Fibroblast of skin of right biceps (primary cell): ENCODE measurements around the gene PRODH.
"Not testable (repeated sequence)": the region's sequence is repeated elsewhere in the genome, so short reads cannot be mapped to it uniquely, and the experiment has no call there.

Source experiments
- DNase-seq: peaks from one replicate; pipeline ENCODE4 v3.0.0-alpha.2; 2013

PRODH gene

DNA sequence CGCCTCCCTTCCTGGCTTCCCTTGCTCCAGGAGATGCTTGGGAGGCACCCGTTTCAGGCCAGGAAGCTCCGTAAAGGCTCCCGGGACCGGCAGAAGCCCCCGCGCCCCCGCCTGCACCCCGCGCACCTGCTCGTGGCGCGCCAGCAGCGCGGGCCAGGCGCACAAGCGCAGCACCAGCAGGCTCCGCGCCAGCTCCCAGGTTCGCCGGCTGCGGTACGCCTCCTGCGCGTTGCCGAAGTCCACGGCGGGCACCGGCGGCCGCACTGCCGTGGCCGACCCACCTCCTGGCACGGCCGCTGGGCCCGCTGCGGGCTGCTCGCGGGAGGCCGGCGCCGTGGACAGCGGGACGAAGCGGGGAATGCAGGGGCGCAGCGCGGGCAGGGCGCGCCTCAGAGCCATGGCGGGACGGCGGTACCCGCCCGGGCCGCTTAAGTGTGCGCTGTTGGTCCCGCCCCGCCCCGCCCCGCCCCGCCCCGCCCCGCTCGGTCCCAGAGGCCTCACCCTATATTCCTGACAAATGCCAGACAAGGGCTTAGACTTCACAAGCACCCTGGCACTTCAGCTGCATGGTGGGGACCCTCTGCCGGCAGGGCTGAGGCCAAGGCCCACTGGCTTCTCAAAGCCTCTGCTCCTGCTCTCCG, at the start of gene PRODH:
PRODH (minus strand) TSS at position 405 of the 641 bp plus-strand sequence; CDS start at position 399, 6 bp downstream.
- no peak for DNase-seq

DNA sequence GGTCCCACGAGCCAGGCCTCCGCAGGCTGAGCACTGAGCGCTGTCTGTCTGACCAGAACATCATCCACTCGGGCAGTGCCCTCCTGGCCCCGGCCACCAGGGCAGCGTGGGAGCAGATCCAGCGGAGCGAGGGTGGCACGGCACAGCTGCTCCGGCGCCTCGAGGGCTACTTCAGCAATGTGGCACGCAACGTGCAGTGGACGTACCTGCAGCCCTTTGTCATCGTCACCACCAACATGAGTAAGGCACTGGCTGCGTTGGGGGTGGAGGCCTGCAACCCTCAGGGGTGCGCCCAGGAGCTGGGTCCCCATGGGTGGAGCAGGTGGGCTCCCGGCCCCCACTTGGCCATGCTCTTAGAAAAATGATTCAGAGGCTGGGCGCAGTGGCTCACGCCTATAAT, 49.7 kb upstream of the PRODH start:
- no peak for DNase-seq

- DNase-seq: no peak
Measured at GRCh38 chr22:18984564-18984963, 48.5 kb upstream of the PRODH start.

DNA sequence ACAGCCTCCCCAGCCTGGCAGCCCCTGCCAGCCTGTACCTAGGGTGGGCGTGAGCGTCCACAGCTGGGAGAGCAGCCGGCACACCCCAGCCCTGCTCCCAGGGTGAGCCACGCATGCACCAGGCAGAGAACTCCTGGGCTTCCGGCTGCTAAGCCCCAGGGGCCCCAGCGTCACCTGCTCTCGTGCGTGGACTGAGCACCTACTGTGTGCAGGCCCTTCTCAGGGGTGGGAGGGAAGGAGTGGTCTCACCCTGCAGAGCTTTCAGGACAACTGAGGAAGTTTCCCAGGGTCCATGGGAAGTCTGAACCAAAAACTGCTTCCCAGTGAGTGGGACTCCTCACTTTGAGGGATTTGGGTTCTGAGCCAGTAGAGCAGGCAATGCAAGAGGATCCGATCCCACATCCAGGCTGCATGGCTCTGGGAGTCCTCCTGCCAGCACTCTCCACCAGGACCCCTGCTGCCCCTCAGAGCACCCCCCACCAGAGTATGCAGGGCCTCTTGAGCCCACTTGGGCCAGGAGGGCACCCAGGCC, 47.1 kb upstream of the PRODH start:
- no peak for DNase-seq

GRCh38 chr22:18980829-18981228, 44.7 kb upstream of the PRODH start:
- no peak for DNase-seq

- no peak for DNase-seq
Measured at GRCh38 chr22:18979957-18980356, 43.9 kb upstream of the PRODH start.

GRCh38 chr22:18978506-18978905, 42.4 kb upstream of the PRODH start:
- no peak for DNase-seq

- DNase-seq: no peak
Measured at GRCh38 chr22:18977824-18978425, 41.8 kb upstream of the PRODH start.

- DNase-seq: no peak
Measured at GRCh38 chr22:18976197-18976751, 40.2 kb upstream of the PRODH start.

DNA sequence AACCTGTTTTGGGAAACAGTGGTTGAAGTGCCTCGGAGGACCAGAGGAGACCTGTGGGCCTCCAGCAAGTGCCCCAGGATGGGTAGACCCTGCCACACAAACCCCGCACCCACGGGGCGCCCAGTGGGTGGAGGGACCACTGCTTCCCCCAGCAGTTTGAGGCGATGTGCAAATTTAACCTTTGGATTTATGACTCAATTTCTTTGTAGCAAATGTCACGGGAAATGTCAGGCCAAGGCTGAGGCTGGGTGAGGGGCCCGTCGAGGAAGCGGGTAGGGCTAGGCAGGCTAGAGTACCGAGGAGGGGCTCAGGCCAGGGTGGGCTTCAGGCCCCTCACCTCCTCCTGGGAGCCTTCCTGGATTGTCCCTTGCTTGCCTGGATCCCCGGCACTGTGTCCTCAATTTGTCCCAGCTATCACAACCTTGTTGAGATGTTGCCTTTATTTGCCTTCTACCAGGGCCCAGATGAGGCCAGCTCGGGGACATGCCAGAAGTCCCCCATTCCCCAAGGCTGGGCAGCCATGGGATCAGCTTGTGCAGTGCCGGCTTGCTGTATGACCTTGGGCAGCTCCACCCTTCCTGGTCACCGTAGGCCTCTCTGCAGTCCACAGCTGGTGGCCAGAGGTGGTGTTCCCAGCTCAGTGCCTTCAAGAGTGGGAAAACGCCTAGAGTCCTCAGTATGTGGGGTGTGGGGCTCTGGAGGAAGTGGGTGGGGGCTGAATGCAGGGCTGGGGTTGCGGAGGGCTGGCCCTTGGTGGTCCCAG, 39.5 kb upstream of the PRODH start:
- no peak for DNase-seq

DNA sequence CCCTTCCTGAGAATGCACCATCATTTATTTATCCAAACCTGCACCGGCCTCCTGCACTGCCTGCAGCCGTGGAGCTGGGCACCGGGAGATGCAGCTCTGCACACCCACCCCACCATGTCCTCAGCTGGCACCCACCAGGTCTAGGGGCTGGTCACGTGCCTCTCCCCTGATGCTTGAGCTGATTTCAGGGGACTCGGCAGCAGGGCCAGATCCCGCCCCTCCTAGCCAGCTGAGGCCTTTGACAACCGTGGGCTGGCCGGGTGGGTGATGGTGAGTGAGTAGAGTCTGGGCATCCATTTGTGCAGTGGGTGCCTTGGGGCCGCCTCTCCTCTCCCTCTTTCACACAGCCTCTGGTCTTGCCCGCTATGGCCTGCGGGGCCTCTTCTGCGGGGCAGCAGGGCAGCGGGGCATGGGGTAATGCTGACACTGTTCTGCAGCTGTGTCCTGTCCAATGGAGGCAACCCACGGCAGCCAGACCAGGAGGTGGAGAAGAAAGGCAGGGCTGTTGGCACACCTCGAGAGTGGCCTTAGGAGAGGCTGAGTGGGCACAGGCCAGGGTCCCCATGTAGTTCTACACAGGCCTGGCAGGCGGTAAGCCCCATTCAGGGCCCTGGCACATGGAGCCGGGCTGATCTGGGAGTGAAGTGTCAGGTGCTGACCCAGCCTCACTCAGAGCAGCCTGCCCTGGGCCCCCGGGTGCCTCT, 38.5 kb upstream of the PRODH start:
- no peak for DNase-seq

- no peak for DNase-seq
Measured at GRCh38 chr22:18973264-18974031, 37.4 kb upstream of the PRODH start.

- DNase-seq: not testable (repeated sequence)
Measured at GRCh38 chr22:18972591-18972990, 36.5 kb upstream of the PRODH start.

- DNase-seq: not testable (repeated sequence)
Measured at GRCh38 chr22:18972029-18972428, 35.9 kb upstream of the PRODH start.

DNA sequence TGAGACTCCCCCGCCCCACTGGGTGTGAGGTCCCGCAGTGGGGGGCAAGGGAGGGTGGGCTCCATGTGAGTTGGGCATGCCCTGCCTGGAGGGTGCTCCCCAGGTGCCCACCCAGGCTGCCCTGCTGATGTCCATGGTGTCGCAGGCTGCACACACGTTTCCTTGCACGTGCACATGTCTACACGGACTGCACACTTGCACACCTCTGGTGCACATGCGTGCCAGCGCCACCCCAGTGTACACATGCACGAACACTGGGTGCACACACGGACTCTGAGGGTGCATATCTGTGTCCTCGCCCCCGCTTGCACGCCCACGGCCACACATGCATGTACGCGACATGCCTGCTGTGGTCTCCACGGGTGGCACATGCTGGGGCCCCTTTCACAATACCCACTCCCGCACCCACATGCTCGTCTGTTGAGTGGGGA, 35.2 kb upstream of the PRODH start:
- no peak for DNase-seq

- DNase-seq: no peak
Measured at GRCh38 chr22:18970948-18971315, 34.8 kb upstream of the PRODH start.

- peak; percentile 19 for DNase-seq
Measured at GRCh38 chr22:18970176-18970947, 34.3 kb upstream of the PRODH start.

- DNase-seq: not testable (repeated sequence)
Measured at GRCh38 chr22:18969158-18969942, 33.3 kb upstream of the PRODH start.

DNA sequence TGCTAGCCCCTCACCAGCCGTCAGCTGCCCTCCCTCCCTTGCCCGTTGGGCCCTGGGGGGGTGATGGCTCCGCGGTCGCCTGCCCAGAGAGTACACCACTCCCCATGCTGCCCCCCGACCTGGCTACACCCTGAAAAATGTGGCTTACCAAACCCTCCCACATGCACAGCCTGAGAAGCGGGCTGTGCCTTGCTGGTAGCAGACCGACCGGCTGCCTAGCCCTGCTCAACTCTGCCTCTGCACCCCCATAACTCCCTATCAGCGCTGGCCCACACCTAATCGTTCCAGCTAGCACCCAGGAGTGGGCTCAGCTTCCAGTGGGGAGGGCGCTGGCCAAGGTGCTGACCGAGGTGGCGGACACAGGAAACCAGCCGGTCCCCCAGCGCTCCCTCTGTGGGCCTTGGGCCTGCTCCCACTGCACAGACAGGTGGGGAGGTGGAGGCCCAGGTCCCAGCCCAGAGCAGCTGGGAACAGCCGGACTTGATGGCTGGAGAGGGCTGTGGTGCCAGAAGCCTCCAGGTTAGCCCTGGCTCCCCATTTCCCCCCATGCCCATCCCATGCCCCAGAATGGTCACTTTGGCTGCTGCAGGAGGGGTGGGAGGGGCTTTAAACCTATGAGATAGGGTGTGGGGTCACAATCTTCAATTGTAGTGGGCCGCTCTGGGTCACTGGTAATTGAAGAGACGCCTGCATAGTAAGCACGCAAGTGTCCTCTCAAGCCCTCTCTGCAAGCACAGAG, 32.1 kb upstream of the PRODH start:
- DNase-seq: peak; percentile 16
